Right ventricle myocardium superior (tissue), 1 donor: ENCODE measurements around the gene CST4. TPM values are rescaled to one million over a fixed set of nuclear protein-coding genes. Genes with fewer than 3 reads are reported as not detected.
"Not testable (repeated sequence)": the region's sequence is repeated elsewhere in the genome, so short reads cannot be mapped to it uniquely, and the experiment has no call there.

Experiments
- ATAC-seq: fragments of 200-7000 bp; cut with Tn5 transposase; one replicate; pipeline ENCODE4 v1.9.1; 2020; ENCODE audit warnings: mild to moderate bottlenecking; ENCODE audit not compliant: poor library complexity
- DNase-seq: peaks from one replicate; pipeline ENCODE4 v3.0.0-alpha.2; 2020
- intact Hi-C: fragments of 100-400 bp; cut with DNase I; formaldehyde crosslinking; loops from one replicate; pipeline ENCODE4 v1.11.2; 2022
- total RNA-seq: library from RNA; stranded (reverse); fragmentation: NEBNext Ultra II Directional; extraction: Animal tissue kit (Norgen Biotek cat#: 25700); gene quantifications from one replicate; pipeline ENCODE4 v1.2.1, GENCODE V29; 2021
- donor health status: DM: no; HTN: yes; CAD: no; lungs with severe emphysema.

CST4 gene
- total RNA-seq, 1 donor from 2014 or later, result not detected

- DNase-seq, intact Hi-C loops: not testable (repeated sequence)
- peak; percentile 80 for ATAC-seq
Measured at GRCh38 chr20:23692725-23693619, 4.1 kb upstream of the CST4 start.

GRCh38 chr20:23691675-23692074 lies 2.8 kb upstream of the CST4 start:
- intact Hi-C loops, result no loop called here
- no peak for ATAC-seq
- DNase-seq, result no peak

- DNase-seq (no peak), ATAC-seq (no peak)
- intact Hi-C loops, result no loop called here
Measured at GRCh38 chr20:23690581-23690980, 1.7 kb upstream of the CST4 start.

GRCh38 chr20:23689399-23689690 lies 507 bp upstream of the CST4 start:
- DNase-seq, result no peak
- no peak for ATAC-seq
- intact Hi-C loops, result no loop called here

GRCh38 chr20:23687986-23688385 lies 852 bp downstream of the CST4 start:
- DNase-seq (no peak), ATAC-seq (no peak)
- intact Hi-C loops, result no loop called here

- no peak for ATAC-seq
- intact Hi-C loops, result no loop called here
- no peak for DNase-seq
Measured at GRCh38 chr20:23686046-23686750, 2.6 kb downstream of the CST4 start.

GRCh38 chr20:23685529-23685896 lies 3.3 kb downstream of the CST4 start:
- intact Hi-C loops, DNase-seq, ATAC-seq: not testable (repeated sequence)

GRCh38 chr20:23684261-23684660 lies 4.6 kb downstream of the CST4 start:
- DNase-seq, result no peak
- intact Hi-C loops, result no loop called here
- no peak for ATAC-seq

GRCh38 chr20:23683807-23684206 lies 5.0 kb downstream of the CST4 start:
- ATAC-seq (no peak), DNase-seq (no peak)
- intact Hi-C loops, result no loop called here

GRCh38 chr20:23683281-23683680 lies 5.6 kb downstream of the CST4 start:
- intact Hi-C loops, result no loop called here
- no peak for DNase-seq
- ATAC-seq, result no peak

GRCh38 chr20:23680146-23680545 lies 8.7 kb downstream of the CST4 start:
- DNase-seq (no peak), ATAC-seq (peak; percentile 60)
- intact Hi-C loops, result no loop called here

- ATAC-seq (no peak), DNase-seq (no peak)
- intact Hi-C loops, result no loop called here
Measured at GRCh38 chr20:23679133-23680092, 9.4 kb downstream of the CST4 start.

GRCh38 chr20:23673209-23673608 lies 15.6 kb downstream of the CST4 start:
- ATAC-seq (no peak), DNase-seq (no peak)
- intact Hi-C loops, result no loop called here

- intact Hi-C loops, result no loop called here
- DNase-seq (no peak), ATAC-seq (no peak)
Measured at GRCh38 chr20:23672158-23672557, 16.7 kb downstream of the CST4 start.

GRCh38 chr20:23671479-23671878 lies 17.4 kb downstream of the CST4 start:
- DNase-seq (no peak), ATAC-seq (no peak)
- intact Hi-C loops, result no loop called here

- DNase-seq, result no peak
- ATAC-seq, result no peak
- intact Hi-C loops, result no loop called here
Measured at GRCh38 chr20:23670361-23670760, 18.5 kb downstream of the CST4 start.

GRCh38 chr20:23669866-23670265 lies 19.0 kb downstream of the CST4 start:
- no peak for DNase-seq
- ATAC-seq, result no peak
- intact Hi-C loops, result no loop called here

- no peak for DNase-seq
- intact Hi-C loops, result no loop called here
- no peak for ATAC-seq
Measured at GRCh38 chr20:23669327-23669726, 19.5 kb downstream of the CST4 start.

- ATAC-seq (peak; percentile 83), DNase-seq (no peak)
- intact Hi-C loops, result no loop called here
Measured at GRCh38 chr20:23668477-23668951, 20.3 kb downstream of the CST4 start.
